ENCODE data around the gene RBM28.

DNA sequence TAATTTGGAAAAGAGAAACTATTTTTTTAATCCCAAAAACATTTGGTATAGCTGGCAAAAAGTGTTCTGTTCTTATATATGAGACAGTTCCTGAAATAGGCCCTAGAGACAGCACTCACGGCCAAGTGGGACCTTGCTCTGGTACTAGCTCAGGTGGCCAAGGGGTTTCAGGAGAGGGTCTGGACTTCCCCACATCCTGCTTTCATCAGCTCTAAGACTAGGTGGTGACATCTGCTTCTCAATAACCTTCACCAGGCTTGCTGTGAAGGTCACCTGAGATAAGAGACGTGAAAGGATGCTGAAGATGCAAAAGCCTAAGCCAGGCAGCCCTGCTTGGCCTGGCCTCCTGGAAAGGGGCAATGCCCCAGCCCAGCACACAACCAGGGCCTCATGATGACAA, 40.6 kb downstream of the RBM28 start:
- TF ChIP-seq, protein P1, sequence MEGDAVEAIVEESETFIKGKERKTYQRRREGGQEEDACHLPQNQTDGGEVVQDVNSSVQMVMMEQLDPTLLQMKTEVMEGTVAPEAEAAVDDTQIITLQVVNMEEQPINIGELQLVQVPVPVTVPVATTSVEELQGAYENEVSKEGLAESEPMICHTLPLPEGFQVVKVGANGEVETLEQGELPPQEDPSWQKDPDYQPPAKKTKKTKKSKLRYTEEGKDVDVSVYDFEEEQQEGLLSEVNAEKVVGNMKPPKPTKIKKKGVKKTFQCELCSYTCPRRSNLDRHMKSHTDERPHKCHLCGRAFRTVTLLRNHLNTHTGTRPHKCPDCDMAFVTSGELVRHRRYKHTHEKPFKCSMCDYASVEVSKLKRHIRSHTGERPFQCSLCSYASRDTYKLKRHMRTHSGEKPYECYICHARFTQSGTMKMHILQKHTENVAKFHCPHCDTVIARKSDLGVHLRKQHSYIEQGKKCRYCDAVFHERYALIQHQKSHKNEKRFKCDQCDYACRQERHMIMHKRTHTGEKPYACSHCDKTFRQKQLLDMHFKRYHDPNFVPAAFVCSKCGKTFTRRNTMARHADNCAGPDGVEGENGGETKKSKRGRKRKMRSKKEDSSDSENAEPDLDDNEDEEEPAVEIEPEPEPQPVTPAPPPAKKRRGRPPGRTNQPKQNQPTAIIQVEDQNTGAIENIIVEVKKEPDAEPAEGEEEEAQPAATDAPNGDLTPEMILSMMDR (IDR thresholded peaks at IDR 0.05), result no peak
- TF ChIP-seq POLR2A (IDR thresholded peaks at IDR 0.05), result no peak
